Activated naive CD4-positive, alpha-beta T cell (primary cell): ENCODE measurements around the gene CNTNAP5.

Source experiments
- DNase-seq, 4 experiments: peaks; one replicate each; lab custom pipeline; 2025; lab: John Stamatoyannopoulos, UW

The CNTNAP5 gene

DNA sequence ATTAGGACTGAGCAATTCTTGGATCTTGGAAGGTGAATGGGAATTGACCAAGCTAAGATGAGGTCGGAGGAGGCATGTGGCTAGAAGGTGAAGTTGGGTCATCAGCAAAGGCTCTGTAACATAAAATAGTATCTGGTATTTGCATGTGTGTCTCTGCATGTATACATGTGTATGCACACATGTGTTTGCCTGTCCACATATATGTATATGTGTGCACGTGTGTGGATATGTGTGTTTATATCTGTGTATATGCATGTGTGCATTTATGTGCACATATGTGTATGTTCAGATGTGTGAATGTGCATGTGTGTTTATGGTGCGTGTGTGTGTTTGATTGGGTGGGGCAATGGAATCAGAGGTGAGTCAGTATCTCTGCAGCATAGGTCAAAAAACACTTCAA is 664.3 kb downstream of the CNTNAP5 start:
- no peak for DNase-seq

DNA sequence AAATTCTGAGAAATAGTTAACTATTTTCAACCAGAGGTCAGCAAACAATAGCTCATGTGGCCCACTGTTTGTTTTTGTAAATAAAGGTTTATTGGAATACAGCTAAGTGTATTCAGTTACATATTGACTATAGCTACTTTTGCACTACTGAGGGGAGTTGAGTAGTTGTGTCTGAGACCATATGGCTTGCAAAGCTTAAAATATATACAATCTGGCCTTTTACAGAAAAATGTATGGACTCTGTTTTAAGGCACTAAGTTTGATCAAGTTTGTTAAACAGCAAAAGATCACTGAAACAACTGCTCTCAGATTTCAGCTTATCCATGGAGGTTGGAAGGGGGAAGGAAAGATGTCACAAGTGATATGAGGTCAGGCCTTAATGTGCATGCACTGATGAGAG is 667.1 kb downstream of the CNTNAP5 start:
- DNase-seq: no peak

DNA sequence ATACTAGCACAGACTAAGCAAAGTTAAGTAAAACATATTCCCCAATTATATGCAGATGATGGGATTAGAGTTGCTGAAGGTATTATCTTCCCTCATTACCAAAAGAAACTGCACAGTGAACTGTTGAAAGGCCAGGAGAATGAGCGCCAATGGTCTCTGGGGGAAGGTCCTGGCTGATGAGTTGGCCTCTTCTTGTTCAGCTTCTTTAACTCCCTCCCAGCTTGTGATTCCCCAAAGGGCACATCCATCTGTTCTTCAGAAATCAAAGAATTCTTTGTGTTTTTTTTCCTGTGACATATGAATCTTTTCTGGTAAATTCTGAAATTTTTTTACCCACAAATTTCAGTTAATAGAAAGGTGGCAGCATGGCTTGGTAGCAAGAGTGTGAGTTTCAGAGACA is 667.6 kb downstream of the CNTNAP5 start:
- no peak for DNase-seq

DNA sequence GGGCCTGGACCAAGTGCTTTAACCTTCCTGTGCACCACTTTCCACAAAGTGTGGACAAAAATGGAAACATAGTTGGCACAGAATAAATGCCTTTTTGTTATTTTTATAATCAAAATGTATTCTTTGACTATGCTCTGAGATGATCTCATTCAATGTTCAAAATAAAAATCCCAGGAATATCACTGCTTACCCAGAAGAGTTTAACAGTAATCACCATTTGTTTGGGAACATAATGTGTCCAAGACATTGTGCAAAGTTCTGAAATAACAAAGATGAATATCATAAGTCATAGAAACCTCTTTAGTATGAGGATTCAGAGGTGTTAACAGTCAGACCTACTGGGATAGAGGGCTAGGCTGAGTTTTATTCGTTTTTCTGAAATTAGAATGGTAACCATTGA is 668.1 kb downstream of the CNTNAP5 start:
- no peak for DNase-seq

DNA sequence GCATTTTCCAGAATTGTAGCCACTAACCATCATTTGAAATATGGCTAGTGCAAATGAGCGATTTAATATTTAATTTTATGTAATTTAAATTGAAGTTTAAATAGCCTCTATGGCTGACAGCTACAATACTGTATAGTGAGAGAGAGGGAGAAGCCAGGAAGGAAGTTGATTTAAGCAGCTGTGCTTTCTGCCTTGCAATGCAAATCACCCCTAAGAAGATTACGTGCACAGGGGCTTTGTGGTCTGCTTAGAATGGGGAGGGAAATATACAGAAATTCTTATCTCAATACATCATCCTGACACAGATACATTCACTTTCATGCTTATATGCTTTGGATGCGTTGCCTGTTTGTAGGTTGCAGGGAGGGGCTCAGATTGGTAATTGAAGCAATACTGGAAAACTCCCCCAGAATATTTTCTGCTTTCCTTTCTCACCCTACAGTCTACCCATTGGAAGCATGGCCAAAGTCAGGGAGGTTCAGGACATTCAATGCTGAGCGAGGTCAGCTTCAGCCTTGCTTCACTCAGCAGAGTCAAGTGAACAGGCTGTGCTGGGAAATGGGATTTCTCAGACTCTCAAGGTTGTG is 674.0 kb downstream of the CNTNAP5 start:
- no peak for DNase-seq

DNA sequence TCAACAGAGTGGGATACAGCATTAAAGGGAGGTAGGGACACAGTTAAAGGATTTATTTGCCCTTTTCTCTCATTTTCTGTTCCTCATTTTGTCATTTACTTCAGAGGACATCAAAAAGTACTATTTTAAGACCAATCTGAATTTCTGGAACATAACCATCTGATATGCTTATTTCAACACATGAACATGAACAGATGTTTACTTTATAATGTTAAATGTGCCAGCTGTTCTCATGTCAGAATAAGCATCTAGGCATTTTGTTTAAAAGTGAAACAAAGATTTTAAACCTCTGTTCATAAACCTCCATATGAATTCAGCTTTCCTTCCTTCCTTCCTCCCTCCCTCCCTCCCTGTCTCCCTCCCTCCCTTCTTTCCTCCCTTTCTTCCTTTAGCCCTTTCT is 677.7 kb downstream of the CNTNAP5 start:
- DNase-seq: no peak

DNA sequence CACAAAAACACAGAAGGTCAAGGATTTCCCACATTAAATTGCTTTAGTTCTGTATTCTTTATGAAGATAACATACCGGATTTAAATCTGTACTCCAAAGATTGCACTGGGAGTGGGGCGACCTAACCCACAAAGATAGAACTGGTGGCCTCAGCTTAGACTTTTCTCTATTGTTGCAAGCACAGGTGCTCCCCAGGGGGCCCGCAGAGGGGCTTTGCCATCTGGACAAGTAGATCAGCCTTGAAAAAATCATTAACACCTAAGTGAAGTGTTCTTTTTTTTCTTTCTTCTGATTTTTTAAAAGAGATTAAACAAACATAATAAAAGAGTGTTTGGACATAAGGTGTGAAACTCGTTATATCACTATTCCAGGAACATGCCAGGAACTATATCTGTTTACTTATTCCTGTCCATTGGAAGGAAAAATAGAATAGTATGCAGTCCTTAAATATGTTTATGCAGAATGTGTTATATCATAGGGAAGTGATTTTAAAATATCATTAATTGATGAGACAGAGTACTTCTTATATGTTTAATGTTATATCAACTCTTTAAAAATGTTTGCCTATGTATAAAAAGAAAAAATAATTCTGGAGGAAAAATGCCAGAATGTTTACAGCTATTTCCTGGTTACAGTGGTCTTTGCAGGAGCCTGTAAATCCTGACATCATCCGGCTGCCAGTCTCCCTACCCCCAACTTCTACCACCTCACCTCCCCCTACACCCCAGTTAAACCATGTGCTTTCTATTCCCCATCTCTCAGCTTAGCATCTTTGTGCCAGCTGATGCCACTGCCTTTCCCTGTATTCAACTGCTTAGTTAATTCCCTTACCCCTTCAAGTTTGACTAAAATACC is 679.2 kb downstream of the CNTNAP5 start:
- DNase-seq: no peak

DNA sequence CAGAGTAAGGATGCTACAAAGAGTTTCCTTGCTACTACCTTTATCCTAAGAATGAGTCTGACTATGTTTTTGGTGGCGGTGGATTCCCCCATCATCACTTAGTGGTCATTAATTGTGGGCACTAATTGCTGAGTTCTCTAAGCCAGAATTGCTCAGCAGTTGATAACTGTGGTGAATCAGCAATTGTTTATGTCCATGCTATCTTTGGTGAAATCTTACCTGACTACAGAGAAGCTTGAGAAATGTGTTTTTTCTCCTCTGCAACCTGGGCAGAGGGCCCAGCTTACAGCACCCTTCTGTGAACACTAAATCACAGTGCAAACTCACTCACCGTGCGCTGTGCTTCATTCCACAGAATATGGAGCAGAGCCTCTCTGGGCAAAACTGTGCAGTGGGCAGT is 683.6 kb downstream of the CNTNAP5 start:
- DNase-seq: no peak

DNA sequence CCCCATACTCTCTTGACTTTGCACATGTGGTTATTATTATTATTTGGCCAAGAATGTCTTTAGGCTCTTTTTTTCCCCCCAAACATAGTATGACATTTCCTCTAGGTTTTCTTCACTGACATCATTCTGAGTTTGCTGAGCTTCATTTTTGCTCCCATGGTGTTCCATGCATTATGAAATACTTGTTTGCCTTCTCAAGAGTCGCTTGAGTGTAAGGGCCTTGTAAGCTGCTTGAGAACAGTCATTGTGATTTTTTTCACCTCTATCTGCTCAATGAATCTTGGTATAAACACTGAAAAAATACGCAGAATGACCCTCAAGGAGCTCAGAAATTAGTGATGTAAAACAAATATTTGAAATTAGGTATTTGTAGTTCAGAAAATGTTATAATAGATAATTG is 688.9 kb downstream of the CNTNAP5 start:
- DNase-seq: no peak

DNA sequence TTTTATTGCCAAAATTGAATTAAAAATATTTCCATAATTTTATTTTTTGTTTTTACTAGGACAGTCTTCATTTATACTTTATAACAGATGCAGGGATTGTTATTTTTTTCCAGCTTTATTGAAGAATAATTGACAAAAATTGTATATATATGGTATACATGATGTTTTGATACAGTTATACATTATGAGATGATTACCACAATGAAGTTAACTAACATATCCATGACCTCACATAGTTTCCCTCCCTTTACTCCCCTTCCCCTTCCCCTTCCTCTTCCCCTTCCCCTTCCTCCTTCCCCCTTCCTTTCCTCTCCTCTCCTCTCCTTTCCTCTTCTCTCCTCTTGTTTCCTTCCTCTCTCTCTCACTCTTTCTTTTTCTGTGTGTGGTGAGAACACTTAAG is 700.1 kb downstream of the CNTNAP5 start:
- no peak for DNase-seq

DNA sequence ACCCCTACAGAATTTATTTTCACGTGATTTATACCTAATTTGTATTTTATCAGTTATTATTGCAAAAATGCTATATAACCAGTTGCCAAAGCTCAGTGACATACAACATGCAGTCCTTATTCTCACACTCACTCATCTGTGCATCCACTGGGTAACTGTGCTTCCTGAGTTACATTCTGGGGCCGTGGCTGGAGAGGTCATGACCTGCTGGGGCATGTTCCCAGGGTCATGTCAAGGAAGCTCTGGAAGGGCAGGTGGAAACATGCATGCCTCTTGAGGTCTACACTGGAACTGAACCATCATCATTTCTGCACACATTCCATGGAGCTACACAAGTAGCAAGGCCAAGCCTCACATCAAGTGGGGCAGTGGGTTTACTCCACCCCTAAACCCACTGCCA is 715.5 kb downstream of the CNTNAP5 start:
- no peak for DNase-seq

DNA sequence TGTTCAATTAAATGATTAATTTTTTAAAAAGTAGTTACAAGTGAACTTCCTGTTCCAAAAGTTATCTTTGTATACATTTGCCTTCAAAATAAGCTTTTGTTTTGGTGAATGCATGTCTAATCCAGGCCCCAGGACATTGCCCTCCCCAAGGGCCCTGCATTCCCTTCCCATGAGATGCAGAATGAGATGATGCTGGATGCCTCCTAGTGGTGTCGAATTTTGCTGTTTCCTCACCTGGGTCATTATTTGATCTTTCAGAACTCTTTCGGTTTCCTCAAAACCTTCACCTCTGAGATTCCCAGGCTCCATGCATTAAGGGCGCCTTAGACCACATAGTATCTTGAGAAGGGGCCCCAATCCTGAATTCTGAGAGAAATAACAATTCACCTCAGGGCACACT is 728.8 kb downstream of the CNTNAP5 start:
- DNase-seq: no peak

DNA sequence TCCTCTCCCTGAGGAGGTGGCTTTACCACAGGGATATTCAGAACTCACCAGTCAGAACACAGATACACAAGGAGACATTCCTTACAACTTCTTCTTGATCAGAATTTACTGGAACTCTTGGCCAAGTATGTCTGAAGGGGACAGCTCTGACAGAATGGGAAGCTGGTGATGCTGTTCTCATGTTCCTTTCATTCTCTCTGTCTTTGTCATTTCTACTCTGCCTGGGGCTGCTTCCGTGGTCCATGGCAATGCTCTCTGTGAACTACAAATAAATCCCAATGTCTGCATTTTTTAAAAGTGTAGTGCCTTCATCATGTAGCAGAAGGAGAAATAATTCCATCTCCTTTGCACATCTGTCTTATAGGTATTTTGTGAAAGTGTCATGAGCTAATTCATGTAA is 730.3 kb downstream of the CNTNAP5 start:
- DNase-seq: no peak

DNA sequence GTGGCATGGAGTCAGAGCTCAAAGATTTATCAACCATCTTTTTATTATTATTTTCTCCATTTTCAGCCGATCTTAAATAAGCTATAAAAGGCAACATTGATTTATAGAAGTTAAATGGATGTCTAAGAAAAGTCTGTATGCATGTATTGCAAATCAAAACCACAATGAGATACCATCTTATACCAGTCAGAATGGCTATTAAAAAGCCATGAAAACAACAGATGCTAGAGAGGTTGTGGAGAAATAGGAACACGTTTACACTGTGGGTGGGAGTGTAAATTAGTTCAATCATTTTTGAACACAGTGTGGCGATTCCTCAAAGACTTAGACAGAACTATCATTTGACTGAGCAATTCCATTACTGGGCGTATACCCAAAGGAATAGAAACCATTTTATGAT is 731.0 kb downstream of the CNTNAP5 start:
- DNase-seq: no peak

DNA sequence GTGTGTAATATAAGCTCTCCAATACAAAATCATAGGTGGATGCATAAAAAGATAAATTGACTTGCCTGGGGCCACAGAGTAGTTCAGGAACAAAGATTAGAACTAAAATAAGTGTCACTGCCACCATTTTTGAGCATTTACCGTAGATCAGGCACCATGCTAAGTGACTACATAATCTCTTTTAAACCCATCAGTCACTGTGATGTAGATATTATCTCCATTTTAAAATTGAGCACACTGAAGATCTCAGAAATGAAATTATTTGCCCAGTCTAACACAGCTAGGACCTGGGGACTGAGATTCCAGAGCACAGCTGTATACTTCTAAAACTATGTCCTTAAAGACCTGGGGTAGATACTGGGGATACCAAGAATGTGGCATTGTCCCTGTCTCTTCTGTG is 737.3 kb downstream of the CNTNAP5 start:
- DNase-seq: no peak

DNA sequence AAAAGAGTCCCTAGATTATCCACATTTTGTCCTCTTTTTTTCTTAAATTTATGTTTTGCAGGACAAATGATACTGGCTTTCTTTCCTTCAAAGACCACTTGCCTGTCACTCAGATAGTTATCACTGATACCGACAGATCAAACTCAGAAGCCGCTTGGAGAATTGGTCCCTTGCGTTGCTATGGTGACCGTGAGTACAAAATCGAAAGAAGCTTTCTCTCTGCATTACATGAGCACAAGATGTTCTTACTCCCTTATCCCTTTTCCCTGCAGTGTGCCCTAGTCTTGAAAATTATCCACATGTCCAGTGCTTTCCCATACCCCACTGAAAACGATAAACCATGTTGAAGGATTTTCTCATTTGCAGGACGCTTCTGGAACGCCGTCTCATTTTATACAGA is 738.5 kb downstream of the CNTNAP5 start:
- DNase-seq: no peak

DNA sequence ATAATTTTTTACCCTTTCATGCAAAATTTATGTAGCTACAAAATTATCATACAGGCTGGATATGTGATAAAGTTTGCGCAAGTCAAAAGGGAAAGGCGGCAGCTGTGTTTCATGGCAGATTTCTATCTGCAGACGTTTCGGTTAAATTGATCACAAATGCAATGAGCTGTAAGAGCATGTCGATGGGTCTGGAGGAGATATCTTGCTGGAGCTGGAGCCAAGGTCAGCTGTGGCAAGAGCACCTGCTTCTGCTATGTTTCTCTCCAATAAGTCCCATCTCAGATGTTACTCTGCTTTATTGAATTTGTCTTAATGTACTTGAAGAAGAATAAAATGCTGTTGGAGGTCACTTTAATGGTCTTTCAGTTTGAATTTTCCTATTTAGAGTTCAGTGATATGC is 749.7 kb downstream of the CNTNAP5 start:
- DNase-seq: no peak

DNA sequence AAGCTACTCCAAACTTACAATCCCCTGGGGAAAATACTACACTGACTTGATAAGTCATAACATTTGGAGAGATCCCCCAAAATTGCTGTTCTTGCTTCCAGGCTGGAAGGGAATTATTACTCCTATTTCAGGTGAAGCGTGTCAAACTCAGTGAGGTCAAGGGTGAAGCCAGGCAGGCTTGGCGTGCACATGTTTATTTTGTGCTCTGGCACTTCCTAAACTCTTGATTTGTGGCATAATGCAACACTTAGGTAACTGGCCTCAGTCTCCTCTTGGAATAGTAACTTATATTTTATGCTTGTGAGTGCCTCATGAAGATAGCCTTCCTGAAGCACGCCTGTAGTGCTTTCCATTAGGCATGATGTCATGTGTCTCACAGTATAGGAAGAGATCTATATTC is 751.2 kb downstream of the CNTNAP5 start:
- DNase-seq: no peak

DNA sequence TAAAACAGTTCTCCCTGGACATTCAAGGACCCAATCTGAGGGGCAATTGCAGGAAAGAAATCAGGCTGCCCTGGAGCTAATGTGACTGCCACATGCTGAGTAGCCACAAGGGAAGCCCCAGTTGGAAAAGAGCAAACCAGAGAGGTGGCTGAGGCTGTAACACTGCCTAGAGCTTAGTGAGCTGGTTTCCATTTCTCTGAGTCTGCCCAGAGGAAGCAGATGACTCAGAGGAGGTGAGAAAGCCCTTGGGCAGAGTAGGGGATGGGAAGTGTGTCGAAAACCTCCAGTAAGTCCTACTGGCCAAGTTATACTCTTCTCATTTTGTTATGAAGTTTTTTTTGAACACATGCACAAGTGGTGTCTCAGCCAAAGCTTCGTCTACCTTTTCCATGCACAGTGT is 753.0 kb downstream of the CNTNAP5 start:
- no peak for DNase-seq

DNA sequence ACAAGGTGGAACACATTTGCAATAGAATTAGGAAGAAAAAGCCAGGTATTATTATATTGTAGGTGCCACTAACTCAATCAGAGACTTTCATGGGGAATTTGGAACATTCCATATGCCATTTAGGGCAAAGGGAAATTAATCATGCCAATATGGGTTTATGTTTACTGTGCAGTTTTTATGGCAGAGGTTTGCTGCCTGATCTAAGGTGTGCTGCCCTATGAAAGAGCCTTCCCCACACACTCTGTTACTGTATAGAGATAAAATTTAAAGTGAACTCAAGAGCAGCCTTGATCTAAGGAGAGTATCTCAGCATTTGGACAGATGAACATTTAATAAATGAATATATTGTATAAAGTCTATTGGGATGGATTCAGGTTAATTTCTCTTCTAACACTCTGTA is 771.6 kb downstream of the CNTNAP5 start:
- DNase-seq: no peak

DNA sequence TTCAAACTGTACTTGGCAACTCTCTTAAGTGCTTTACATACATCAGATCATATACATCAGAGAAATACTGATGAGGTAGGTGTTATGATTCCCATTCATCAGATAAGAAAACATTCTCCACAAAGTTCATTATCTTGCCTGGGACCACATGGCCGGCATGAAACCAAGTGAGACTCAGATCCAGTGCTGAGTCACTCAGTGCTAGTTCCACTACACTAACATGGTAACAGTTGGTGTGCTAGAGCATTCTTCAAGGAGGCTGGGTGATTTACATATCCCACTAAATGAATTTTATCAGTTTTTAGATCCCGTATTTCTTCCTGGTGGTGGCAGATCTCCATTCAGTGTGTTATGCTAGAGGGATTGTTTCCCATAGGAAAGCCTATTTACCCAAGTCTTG is 772.0 kb downstream of the CNTNAP5 start:
- no peak for DNase-seq

DNA sequence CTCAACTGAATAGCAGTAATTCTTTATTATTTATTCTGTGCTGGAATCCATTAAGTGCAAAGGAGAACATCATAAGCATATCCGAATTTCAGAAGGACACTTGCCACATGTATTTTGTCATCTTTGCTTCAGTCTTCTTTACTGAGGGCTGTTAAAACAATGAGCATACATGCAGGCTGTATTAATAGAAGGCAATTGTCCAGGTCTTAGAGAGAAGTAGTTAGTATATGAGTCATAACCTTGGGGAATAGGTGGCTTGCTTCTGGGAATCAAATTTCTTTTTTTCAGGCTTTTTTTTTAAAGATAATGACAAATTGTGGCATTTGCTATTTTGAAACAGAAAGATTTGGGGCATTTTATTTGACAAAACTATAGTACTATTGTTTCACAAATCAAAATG is 773.5 kb downstream of the CNTNAP5 start:
- DNase-seq: no peak

DNA sequence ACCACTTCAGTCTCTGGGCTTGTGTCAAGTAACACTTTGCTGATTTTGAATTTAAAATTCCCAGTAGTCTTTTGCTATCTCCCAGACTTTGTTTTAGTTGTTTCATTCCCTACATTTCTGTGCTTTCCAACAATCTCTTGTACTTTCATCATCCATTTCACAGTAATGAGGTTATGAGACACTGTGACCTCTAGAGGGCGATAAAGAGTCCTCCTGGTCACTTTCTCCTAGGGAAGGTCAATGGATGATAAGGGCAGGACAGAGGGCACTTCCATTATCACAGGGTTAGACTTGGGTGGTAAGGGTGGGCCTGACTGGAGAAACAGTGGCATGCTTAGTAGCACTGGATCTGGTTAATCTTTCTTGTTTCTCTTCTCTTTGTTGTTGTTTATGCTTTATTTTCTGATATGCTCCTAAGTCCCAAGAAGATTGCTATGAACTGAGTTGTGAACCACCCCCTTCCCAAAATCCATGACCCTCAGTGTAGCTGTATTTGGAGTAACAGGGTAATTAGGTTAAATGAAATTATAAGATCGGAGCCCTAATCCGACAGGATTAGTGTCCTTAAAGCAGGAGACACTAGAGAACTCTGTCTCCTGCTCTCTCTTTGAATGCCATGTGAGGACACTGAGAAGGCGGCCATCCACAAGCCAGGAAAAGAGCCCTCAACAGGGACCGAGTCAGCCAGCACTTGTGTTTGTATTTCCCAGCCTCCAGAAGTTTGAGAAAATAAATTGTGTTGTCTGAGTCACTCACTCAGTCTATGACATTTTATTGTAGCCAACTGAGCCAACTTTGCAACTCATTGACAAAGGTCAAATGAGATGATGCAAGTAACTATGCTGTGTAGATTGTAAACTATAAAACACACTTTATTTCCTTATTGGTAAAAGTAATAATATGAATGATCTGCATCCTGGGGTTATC is 779.2 kb downstream of the CNTNAP5 start:
- no peak for DNase-seq
